HG03095 (cell line): ENCODE measurements around the gene HS6ST1.

Experiments used
- ATAC-seq: cut with Tn5 transposase; IDR thresholded peaks from one replicate; pipeline ENCODE4 v1.9.1; 2021; ENCODE audit warnings: moderate library complexity; ENCODE audit not compliant: unreplicated experiment

Gene HS6ST1

GRCh38 chr2:128318776-128319464 is at the start of gene HS6ST1:
Gene HS6ST1 (minus strand): TSS chr2:128318868. CDS start chr2:128318563, 305 bp downstream.
- peak; percentile 67 for ATAC-seq

- no peak for ATAC-seq
Observed at GRCh38 chr2:128367601-128368359, 49.1 kb upstream of the HS6ST1 start.

- no peak for ATAC-seq
Observed at GRCh38 chr2:128366713-128367511, 48.2 kb upstream of the HS6ST1 start.

GRCh38 chr2:128365217-128365905 is 46.7 kb upstream of the HS6ST1 start:
- ATAC-seq: no peak

- no peak for ATAC-seq
Observed at GRCh38 chr2:128364441-128364911, 45.8 kb upstream of the HS6ST1 start.

GRCh38 chr2:128363934-128364361 is 45.3 kb upstream of the HS6ST1 start:
- no peak for ATAC-seq

GRCh38 chr2:128362889-128363228 is 44.2 kb upstream of the HS6ST1 start:
- ATAC-seq: no peak

GRCh38 chr2:128362176-128362888 is 43.7 kb upstream of the HS6ST1 start:
- no peak for ATAC-seq

GRCh38 chr2:128361376-128362131 is 42.9 kb upstream of the HS6ST1 start:
- ATAC-seq: no peak

- no peak for ATAC-seq
Observed at GRCh38 chr2:128360711-128361110, 42.0 kb upstream of the HS6ST1 start.

GRCh38 chr2:128359841-128360240 is 41.2 kb upstream of the HS6ST1 start:
- no peak for ATAC-seq

GRCh38 chr2:128358941-128359731 is 40.5 kb upstream of the HS6ST1 start:
- no peak for ATAC-seq

GRCh38 chr2:128357506-128358370 is 39.1 kb upstream of the HS6ST1 start:
- ATAC-seq: no peak

GRCh38 chr2:128356127-128356526 is 37.5 kb upstream of the HS6ST1 start:
- no peak for ATAC-seq

- no peak for ATAC-seq
Observed at GRCh38 chr2:128354726-128355470, 36.2 kb upstream of the HS6ST1 start.

- ATAC-seq: no peak
Observed at GRCh38 chr2:128354161-128354560, 35.5 kb upstream of the HS6ST1 start.

GRCh38 chr2:128350736-128351135 is 32.1 kb upstream of the HS6ST1 start:
- no peak for ATAC-seq
